ENCODE results near the gene AKR1B1. TPM values are rescaled to one million over a fixed set of nuclear protein-coding genes. Genes with fewer than 3 reads are reported as not detected.
"Not testable (repeated sequence)": the region's sequence is repeated elsewhere in the genome, so short reads cannot be mapped to it uniquely, and the experiment has no call there.

Gene AKR1B1
- total RNA-seq, 4 donors from 2014 or later, result 44.6 to 55.2 (median 52.5) TPM

DNA sequence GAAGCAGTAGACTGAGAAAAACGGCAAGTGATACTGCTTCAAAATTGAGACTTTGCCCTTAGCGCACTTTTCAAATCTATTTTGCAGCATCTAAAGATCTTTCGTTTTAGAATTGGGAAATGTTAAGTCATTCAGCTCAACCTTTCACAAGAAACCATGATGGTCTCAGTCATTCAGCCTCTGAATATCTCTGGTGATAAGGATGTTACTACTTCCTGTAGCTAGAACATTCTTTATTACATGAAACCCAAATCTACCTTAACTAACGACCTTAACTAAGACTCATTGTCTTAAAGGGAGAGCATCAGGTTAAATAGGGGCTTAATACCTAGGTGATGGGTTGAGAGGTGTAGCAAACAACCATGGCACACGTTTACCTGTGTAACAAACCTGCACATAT is 42.1 kb upstream of the AKR1B1 start:
- Histone ChIP-seq H3K4me3 (no peak overlapping the region), H3K27ac (replicated peaks in 1 of 4) (no peak overlapping the region), H3K36me3 (no peaks in the 10 kb centered on the region), H3K27me3 (no peaks in the 10 kb centered on the region), H3K9me3 (no peaks in the 10 kb centered on the region), H3K4me1 (peaks cover 0 to 5% (median 0%) of the 10 kb centered on the region in 4 donors)
- 69% methylated on average over 5 of the region's 5 CpGs for WGBS
- intact Hi-C loops (cut with DNase I), result no loop called here
- TF ChIP-seq, protein P1, sequence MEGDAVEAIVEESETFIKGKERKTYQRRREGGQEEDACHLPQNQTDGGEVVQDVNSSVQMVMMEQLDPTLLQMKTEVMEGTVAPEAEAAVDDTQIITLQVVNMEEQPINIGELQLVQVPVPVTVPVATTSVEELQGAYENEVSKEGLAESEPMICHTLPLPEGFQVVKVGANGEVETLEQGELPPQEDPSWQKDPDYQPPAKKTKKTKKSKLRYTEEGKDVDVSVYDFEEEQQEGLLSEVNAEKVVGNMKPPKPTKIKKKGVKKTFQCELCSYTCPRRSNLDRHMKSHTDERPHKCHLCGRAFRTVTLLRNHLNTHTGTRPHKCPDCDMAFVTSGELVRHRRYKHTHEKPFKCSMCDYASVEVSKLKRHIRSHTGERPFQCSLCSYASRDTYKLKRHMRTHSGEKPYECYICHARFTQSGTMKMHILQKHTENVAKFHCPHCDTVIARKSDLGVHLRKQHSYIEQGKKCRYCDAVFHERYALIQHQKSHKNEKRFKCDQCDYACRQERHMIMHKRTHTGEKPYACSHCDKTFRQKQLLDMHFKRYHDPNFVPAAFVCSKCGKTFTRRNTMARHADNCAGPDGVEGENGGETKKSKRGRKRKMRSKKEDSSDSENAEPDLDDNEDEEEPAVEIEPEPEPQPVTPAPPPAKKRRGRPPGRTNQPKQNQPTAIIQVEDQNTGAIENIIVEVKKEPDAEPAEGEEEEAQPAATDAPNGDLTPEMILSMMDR (IDR thresholded peaks at IDR 0.05), result no peak
- TF ChIP-seq POLR2AphosphoS5 (IDR thresholded peaks at IDR 0.05), result no peak
- TF ChIP-seq EP300 (IDR thresholded peaks at IDR 0.05), result no peak
- no peak for TF ChIP-seq POLR2A (IDR thresholded peaks at IDR 0.05; ENCODE audit: low read depth)
- no peak for DNase-seq (ENCODE audit: extremely low spot score)

DNA sequence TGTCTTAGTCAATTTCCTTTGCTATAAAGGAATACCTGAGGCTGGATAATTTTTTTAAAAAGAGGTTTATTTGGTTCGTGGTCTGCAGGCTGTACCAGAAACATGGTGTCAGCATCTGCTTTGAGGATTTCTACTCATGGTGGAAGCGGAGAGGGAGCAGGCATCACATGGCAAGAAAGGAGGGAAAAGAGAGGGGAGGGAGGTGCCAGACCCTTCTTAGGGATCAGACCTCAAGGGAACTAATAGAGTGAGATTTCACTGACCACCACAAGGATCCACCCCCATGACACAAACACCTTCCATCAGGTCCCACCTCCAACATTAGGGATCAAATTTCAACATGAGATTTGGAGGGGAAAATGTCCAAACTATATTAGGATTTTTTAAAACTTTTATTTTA is 41.5 kb upstream of the AKR1B1 start:
- TF ChIP-seq, protein P1 (IDR thresholded peaks at IDR 0.05), result no peak
- TF ChIP-seq POLR2A (IDR thresholded peaks at IDR 0.05; ENCODE audit: low read depth) (no peak), POLR2AphosphoS5 (IDR thresholded peaks at IDR 0.05) (no peak), EP300 (IDR thresholded peaks at IDR 0.05) (no peak)
- H3K4me1 ChIP-seq, result peaks cover 0 to 5% (median 0%) of the 10 kb centered on the region in 4 donors
- no peaks in the 10 kb centered on the region for H3K27me3 ChIP-seq
- DNase-seq (ENCODE audit: extremely low spot score), result no peak
- H3K27ac ChIP-seq (replicated peaks in 1 of 4), result no peak overlapping the region
- 83% methylated on average over 2 of the region's 2 CpGs for WGBS
- no peaks in the 10 kb centered on the region for H3K36me3 ChIP-seq
- H3K9me3 ChIP-seq, result no peaks in the 10 kb centered on the region
- H3K4me3 ChIP-seq, result no peak overlapping the region
- intact Hi-C loops (cut with DNase I), result no loop called here

DNA sequence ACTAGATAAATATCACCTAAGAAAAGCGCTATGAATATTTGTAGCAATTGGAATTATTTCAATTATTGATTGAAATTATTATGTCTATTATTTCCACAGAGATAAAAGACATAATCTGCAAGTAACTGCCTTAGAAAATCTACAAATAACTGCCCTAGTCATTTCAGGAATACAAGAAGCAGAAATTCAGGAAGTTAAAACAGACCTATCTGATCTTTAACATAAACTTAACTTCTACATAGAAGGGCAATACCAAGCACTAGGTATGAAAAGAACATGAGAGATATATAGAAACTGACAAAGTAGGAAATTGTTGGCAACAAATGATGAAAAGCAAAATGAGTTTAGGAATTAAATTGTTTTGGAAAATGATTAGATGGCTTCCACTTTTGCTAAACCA is 36.6 kb upstream of the AKR1B1 start:
- intact Hi-C loops (cut with DNase I), result no loop called here
- no peak overlapping the region for H3K4me3 ChIP-seq
- WGBS, result 83% methylated on average over 1 of the region's 1 CpG
- no peaks in the 10 kb centered on the region for H3K36me3 ChIP-seq
- no peaks in the 10 kb centered on the region for H3K9me3 ChIP-seq
- no peaks in the 10 kb centered on the region for H3K27me3 ChIP-seq
- DNase-seq (ENCODE audit: extremely low spot score), result no peak
- H3K4me1 ChIP-seq, result no peaks in the 10 kb centered on the region
- TF ChIP-seq POLR2A (IDR thresholded peaks at IDR 0.05; ENCODE audit: low read depth) (no peak), POLR2AphosphoS5 (IDR thresholded peaks at IDR 0.05) (no peak), EP300 (IDR thresholded peaks at IDR 0.05) (no peak)
- TF ChIP-seq, protein P1 (IDR thresholded peaks at IDR 0.05), result no peak
- no peak overlapping the region for H3K27ac ChIP-seq (replicated peaks in 1 of 4)

DNA sequence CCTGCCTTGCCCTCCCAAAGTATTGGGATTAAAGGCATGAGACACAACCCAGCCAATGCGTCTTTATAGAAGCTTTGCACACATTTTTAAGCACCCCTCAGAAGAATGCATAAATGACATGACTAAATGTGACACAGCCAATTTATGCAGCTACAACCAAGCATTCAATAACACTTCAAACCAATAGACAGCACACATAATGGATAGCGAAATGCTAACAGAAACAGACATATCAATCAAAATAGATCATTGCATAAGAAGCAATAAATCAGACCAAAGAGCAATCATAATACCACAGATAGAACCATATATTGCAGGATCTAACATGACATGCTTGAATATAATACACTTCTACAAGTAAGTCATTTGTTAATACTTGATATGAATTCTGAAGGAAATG is 34.2 kb upstream of the AKR1B1 start:
- no peak for DNase-seq (ENCODE audit: extremely low spot score)
- H3K27ac ChIP-seq (replicated peaks in 1 of 4), result no peak overlapping the region
- no peaks in the 10 kb centered on the region for H3K9me3 ChIP-seq
- intact Hi-C loops (cut with DNase I), result no loop called here
- 53% methylated on average over 2 of the region's 2 CpGs for WGBS
- H3K27me3 ChIP-seq, result no peaks in the 10 kb centered on the region
- H3K4me1 ChIP-seq, result no peaks in the 10 kb centered on the region
- no peaks in the 10 kb centered on the region for H3K36me3 ChIP-seq
- no peak for TF ChIP-seq POLR2AphosphoS5 (IDR thresholded peaks at IDR 0.05)
- no peak for TF ChIP-seq POLR2A (IDR thresholded peaks at IDR 0.05; ENCODE audit: low read depth)
- no peak for TF ChIP-seq EP300 (IDR thresholded peaks at IDR 0.05)
- TF ChIP-seq, protein P1 (IDR thresholded peaks at IDR 0.05), result no peak
- no peak overlapping the region for H3K4me3 ChIP-seq

DNA sequence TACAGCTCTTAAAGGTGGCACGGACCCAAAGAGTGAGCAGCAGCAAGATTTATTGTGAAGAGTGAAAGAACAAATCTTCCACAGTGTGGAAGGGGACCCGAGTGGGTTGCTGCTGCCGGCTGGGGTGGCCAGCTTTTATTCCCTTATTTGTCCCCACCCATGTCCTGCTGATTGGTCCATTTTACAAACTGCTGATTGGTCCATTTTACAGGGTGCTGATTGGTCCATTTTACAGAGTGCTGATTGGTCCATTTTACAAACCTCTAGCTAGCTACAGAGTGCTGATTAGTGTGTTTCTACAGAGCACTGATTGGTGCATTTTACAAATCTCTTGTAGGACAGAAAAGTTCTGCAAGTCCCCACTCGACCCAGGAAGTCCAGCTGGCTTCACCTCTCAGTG is 28.8 kb upstream of the AKR1B1 start:
- H3K27ac ChIP-seq (replicated peaks in 1 of 4); DNase-seq (ENCODE audit: extremely low spot score); H3K27me3 ChIP-seq; H3K9me3 ChIP-seq; H3K36me3 ChIP-seq; H3K4me3 ChIP-seq; H3K4me1 ChIP-seq; intact Hi-C loops (cut with DNase I): not testable (repeated sequence)
- WGBS, result 76% methylated on average over 4 of the region's 4 CpGs
